Transverse colon (tissue), 4 donors: ENCODE results near the gene NCOR1.

Experiments
- EP300 ChIP-seq: sonication (generic); formaldehyde crosslinking; IDR thresholded peaks from one replicate; pipeline ENCODE4 v1.6.1; 2017; ENCODE audit warnings: antibody characterized with exemption, low read depth
- POLR2A ChIP-seq: fragments of 450-650 bp; IDR thresholded peaks from one replicate; pipeline ENCODE4 v1.6.1; 2016; ENCODE audit warnings: antibody characterized with exemption, mild to moderate bottlenecking, moderate library complexity
- POLR2AphosphoS5 ChIP-seq, 3 donors: sonication (generic); formaldehyde crosslinking; IDR thresholded peaks; one replicate each; pipeline ENCODE4 v1.6.1; 2016; ENCODE audit warnings: antibody characterized with exemption in 3 of 3
- TF ChIP-seq, protein P1 (sequence below), 5 experiments: fragments of 200-600 bp in 3 of 5; fragments of 450-650 bp in 2 of 5; sonication (generic) in 3 of 5; IDR thresholded peaks; 1 replicate in 2 of 5; 2 replicates in 3 of 5; pipeline ENCODE4 v1.5.1; 2016 to 2017; ENCODE audit warnings: antibody characterized with exemption in 5 of 5, inconsistent platforms in 3 of 5, mild to moderate bottlenecking in 2 of 5, moderate library complexity in 1 of 5

DNA sequence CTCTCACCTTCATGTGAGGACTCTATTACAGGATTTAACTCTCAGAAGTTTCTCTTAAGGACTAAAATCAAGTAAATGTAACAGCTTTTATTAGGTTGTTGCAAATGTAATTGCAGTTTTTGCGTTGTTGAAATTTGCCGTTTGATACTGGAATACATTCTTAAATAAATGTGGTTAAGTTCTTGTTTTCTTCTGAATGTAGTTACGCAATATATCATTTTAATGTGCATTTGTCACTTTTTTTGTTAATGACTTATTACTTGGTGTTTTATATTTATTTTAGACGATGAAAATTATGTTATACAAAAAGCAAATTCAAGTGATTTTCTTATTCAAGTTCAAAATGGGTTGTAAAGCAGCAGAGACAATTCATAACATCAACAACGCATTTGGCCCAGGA, 139.4 kb downstream of the NCOR1 start:
- TF ChIP-seq POLR2A (no peak), POLR2AphosphoS5 (IDR thresholded peaks at IDR 0.05) (no peak), EP300 (no peak)
- TF ChIP-seq, protein P1, sequence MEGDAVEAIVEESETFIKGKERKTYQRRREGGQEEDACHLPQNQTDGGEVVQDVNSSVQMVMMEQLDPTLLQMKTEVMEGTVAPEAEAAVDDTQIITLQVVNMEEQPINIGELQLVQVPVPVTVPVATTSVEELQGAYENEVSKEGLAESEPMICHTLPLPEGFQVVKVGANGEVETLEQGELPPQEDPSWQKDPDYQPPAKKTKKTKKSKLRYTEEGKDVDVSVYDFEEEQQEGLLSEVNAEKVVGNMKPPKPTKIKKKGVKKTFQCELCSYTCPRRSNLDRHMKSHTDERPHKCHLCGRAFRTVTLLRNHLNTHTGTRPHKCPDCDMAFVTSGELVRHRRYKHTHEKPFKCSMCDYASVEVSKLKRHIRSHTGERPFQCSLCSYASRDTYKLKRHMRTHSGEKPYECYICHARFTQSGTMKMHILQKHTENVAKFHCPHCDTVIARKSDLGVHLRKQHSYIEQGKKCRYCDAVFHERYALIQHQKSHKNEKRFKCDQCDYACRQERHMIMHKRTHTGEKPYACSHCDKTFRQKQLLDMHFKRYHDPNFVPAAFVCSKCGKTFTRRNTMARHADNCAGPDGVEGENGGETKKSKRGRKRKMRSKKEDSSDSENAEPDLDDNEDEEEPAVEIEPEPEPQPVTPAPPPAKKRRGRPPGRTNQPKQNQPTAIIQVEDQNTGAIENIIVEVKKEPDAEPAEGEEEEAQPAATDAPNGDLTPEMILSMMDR (IDR thresholded peaks at IDR 0.05) = no peak
